Hypothalamus (tissue), 51 donors: ENCODE measurements around the gene HECTD4.
"Not testable (repeated sequence)": the region's sequence is repeated elsewhere in the genome, so short reads cannot be mapped to it uniquely, and the experiment has no call there.

Source experiments
- DNase-seq, 51 donors: peaks; one replicate each; lab custom pipeline; 2025; lab: John Stamatoyannopoulos, UW

Gene HECTD4

GRCh38 chr12:112283546-112283945 is 98.7 kb downstream of the HECTD4 start:
- DNase-seq, result no peak

- no peak for DNase-seq
These were observed 99.3 kb downstream of the HECTD4 start for GRCh38 chr12:112282920-112283319.

- DNase-seq, result no peak
These were observed 106.4 kb downstream of the HECTD4 start for GRCh38 chr12:112275836-112276235.

- no peak for DNase-seq
These were observed 107.0 kb downstream of the HECTD4 start for GRCh38 chr12:112275207-112275606.

- DNase-seq, result no peak
These were observed 111.6 kb downstream of the HECTD4 start for GRCh38 chr12:112270673-112271072.

GRCh38 chr12:112266473-112266872 is 115.8 kb downstream of the HECTD4 start:
- no peak for DNase-seq

GRCh38 chr12:112261559-112261958 is 120.7 kb downstream of the HECTD4 start:
- peak in 6 of 51 donors; percentile 2 to 20 (median 12) for DNase-seq

- DNase-seq, result no peak
These were observed 123.3 kb downstream of the HECTD4 start for GRCh38 chr12:112258926-112259325.

GRCh38 chr12:112256780-112257179 is 125.5 kb downstream of the HECTD4 start:
- DNase-seq, result no peak

GRCh38 chr12:112252184-112252583 is 130.0 kb downstream of the HECTD4 start:
- no peak for DNase-seq

- DNase-seq, result not testable (repeated sequence)
These were observed 137.3 kb downstream of the HECTD4 start for GRCh38 chr12:112244902-112245301.

- DNase-seq, result peak in 4 of 51 donors; percentile 3 to 23 (median 9)
These were observed 138.7 kb downstream of the HECTD4 start for GRCh38 chr12:112243255-112244110.

GRCh38 chr12:112241176-112241575 is 141.1 kb downstream of the HECTD4 start:
- DNase-seq, result no peak

- DNase-seq, result no peak
These were observed 142.3 kb downstream of the HECTD4 start for GRCh38 chr12:112239881-112240280.

GRCh38 chr12:112239020-112239419 is 143.2 kb downstream of the HECTD4 start:
- no peak for DNase-seq

- no peak for DNase-seq
These were observed 143.8 kb downstream of the HECTD4 start for GRCh38 chr12:112238441-112238840.

GRCh38 chr12:112236786-112237185 is 145.4 kb downstream of the HECTD4 start:
- no peak for DNase-seq

- no peak for DNase-seq
These were observed 145.8 kb downstream of the HECTD4 start for GRCh38 chr12:112236386-112236785.

- DNase-seq, result no peak
These were observed 147.9 kb downstream of the HECTD4 start for GRCh38 chr12:112234303-112234702.

- DNase-seq, result no peak
These were observed 149.0 kb downstream of the HECTD4 start for GRCh38 chr12:112233242-112233641.

- no peak for DNase-seq
These were observed 152.1 kb downstream of the HECTD4 start for GRCh38 chr12:112230136-112230535.

GRCh38 chr12:112226768-112227167 is 155.5 kb downstream of the HECTD4 start:
- no peak for DNase-seq

- not testable (repeated sequence) for DNase-seq
These were observed 161.6 kb downstream of the HECTD4 start for GRCh38 chr12:112220628-112221027.
